H1 (cell line): Measurements from ENCODE around the gene BSG. TPM values are rescaled to one million over a fixed set of nuclear protein-coding genes. Genes with fewer than 3 reads are reported as not detected.

Experiments used
- EP300 ChIP-seq, 2 experiments: IDR thresholded peaks; 1 replicate in 1 of 2; 2 replicates in 1 of 2; pipeline ENCODE4 v1.6.1; 2011 to 2012; ENCODE audit warnings: low read depth in 2 of 2, low read length in 2 of 2, mild to moderate bottlenecking in 2 of 2, borderline replicate concordance in 1 of 2, inconsistent platforms in 1 of 2, moderate library complexity in 1 of 2
- EZH2 ChIP-seq: fragments of 200-600 bp; sonication (generic); IDR thresholded peaks from 2 replicates; pipeline ENCODE4 v1.7.1; 2012; ENCODE audit warnings: low read depth, mild to moderate bottlenecking, moderate library complexity, low read length, inconsistent platforms; ENCODE audit not compliant: severe bottlenecking
- KDM5A ChIP-seq: fragments of 200-600 bp; IDR thresholded peaks from 2 replicates; pipeline ENCODE4 v1.7.1; 2012; ENCODE audit warnings: mild to moderate bottlenecking, low read length, inconsistent platforms, mixed read lengths
- MAFK ChIP-seq: IDR thresholded peaks from 2 replicates; pipeline ENCODE4 v1.6.1; 2012; ENCODE audit warnings: low read depth, mild to moderate bottlenecking, improper control_type of control experiment, low read length
- MAX ChIP-seq: IDR thresholded peaks from 2 replicates; pipeline ENCODE4 v1.6.1; 2012; ENCODE audit warnings: inconsistent platforms
- RXRA ChIP-seq: IDR thresholded peaks from 2 replicates; pipeline ENCODE4 v1.6.1; 2011; ENCODE audit warnings: low read depth, mild to moderate bottlenecking, low read length, moderate library complexity; ENCODE audit not compliant: insufficient read depth
- SIN3A ChIP-seq, 2 experiments: IDR thresholded peaks in 1 of 2; conservative IDR thresholded peaks in 1 of 2; 2 replicates each; pipeline ENCODE4 v1.6.1; 2011 to 2012; ENCODE audit warnings: low read length in 2 of 2, improper control_type of control experiment in 1 of 2, low read depth in 1 of 2, mild to moderate bottlenecking in 1 of 2
- SIX5 ChIP-seq: IDR thresholded peaks from 2 replicates; pipeline ENCODE4 v1.6.1; 2011; ENCODE audit warnings: mild to moderate bottlenecking, low read depth, low read length
- TEAD4 ChIP-seq: IDR thresholded peaks from 2 replicates; pipeline ENCODE4 v1.6.1; 2012; ENCODE audit warnings: low read depth, low read length, inconsistent platforms, mixed read lengths
- polyA plus RNA-seq, 7 experiments: library from polyadenylated mRNA; depleted of rRNA in 3 of 7; stranded (reverse) in 5 of 7; unstranded in 2 of 7; fragments of >200 nt in 5 of 7; fragments of 200-250 nt in 2 of 7; gene quantifications; 1 replicate in 5 of 7; 2 replicates in 1 of 7; 4 replicates in 1 of 7; pipeline versions ENCODE4 v1.2.1 to v1.2.3, GENCODE V29; 2011 to 2013; ENCODE audit warnings: missing spikeins in 2 of 7, mixed read lengths in 2 of 7
- total RNA-seq: library from RNA; stranded (reverse); fragmentation: NEBNext Ultra II Directional; extraction: Animal tissue kit (Norgen Biotek cat#: 25700); gene quantifications from 2 replicates; pipeline ENCODE4 v1.2.1, GENCODE V29; 2021

Gene BSG
- total and polyA plus RNA-seq, 2 of the 8 experiments (the other 6 are each of a cell fraction or from before 2014, with no cell fraction given), result 726 to 1,055 TPM

GRCh38 chr19:538641-539428, 33.6 kb upstream of the BSG start (continued):
- TF ChIP-seq MAX, result no peak
- no peak for TF ChIP-seq SIN3A (conservative IDR thresholded peaks at IDR 0.05 in 1 of 2, IDR thresholded peaks at IDR 0.05 in 1 of 2; ENCODE audit: low read depth in 1 of 2, low read length in 2 of 2)
- no peak for TF ChIP-seq RXRA
- TF ChIP-seq MAFK, result no peak
- TF ChIP-seq KDM5A, result no peak
- TF ChIP-seq EZH2, result no peak
- no peak for TF ChIP-seq TEAD4
- TF ChIP-seq SIX5, result no peak
- TF ChIP-seq EP300 (IDR thresholded peaks at IDR 0.05; ENCODE audit: borderline replicate concordance in 1 of 2, low read depth in 2 of 2, low read length in 2 of 2), result no peak
